ENCODE results near the gene DNAJC5G.
"Not testable (repeated sequence)": the region's sequence is repeated elsewhere in the genome, so short reads cannot be mapped to it uniquely, and the experiment has no call there.

The DNAJC5G gene

DNA sequence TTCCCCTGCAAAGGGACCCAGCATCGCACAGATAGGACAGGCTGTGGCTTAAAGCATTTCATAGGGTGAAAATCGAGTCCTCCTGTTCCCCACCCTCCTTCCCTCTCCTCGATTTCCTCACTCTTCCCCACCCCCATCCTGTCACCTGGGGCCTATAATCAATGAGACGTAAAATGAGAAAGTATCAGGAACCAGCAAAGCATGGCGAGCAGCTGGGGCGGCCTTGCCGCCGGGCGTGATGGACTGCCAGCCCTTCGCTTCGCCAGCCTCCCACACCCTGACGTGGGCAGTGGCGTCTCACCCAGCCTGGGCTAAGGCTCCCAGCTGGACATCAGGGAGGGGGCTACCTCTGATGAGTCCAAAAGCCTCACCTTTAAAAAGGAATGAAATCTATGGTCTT lies 23.5 kb upstream of the DNAJC5G start:
- DNase-seq (ENCODE audit: low read depth, low spot score) = no peak

DNA sequence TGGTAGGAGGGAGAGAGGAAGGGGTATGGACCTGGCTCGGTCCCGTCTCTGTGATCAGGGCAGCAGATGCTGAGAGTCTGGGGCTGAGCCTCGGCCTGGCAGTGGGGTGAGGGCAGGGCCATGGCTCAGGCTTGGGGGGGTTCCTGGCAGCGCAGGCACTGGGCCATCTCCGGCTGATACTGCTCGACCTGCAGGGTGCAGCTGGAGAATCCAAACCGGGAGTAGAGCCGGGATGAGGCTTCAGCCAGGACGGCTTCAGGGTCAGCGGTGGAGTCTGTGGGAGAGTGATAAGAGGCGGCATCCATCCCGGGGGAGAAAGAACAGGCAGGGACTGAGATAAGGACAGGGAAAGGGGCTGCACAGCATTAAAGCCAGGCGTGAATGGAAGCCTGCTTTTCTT lies 20.0 kb upstream of the DNAJC5G start:
- no peak for DNase-seq (ENCODE audit: low read depth, low spot score)

DNA sequence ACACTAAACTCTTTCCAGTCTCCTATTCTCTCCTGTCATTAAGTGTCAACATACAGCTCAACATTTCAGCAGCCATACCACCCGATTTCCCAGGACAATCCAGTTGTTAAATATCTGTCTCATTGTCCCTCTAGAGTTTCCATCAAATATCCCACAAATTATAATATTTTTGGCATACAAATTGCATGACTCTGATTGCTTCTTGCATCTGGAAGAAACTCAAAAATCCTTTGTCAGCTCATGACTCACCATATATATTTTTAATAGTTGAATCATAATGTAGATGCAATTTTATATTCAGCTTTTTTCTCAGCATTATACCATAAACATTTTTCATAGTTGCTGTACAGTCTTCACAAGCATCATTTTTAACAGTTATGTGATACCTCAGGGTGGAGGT lies 19.6 kb upstream of the DNAJC5G start:
- no peak for DNase-seq (ENCODE audit: low read depth, low spot score)

DNA sequence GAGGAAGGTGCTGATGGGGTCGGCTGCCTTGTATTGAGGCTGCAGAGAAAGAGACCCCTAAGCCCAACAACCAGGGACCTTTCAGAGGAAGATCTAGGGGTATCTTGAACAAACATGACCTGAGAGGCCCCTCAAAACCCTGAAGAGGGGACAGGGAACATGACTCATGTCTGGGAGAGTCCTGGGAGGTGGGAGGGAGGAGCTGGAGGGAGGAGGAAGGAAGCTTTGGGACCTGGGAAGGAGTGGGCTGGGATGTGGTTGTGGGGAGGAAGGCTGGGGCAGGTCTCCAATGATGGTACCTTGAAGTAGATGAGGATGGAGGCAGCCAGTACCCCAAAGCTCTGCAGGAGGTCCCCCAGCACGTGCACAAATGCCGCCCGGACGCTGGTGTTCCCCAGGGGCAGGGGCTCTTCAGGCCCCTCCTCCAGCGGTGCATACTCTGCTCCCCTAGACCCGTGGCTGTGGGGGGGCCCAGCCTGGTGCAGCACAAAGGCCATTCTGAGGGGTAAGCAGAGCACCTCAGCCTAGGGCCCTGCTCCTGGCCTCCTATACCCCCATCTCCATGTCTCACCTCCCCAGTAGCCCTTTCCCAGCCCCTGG lies 18.3 kb upstream of the DNAJC5G start:
- DNase-seq (ENCODE audit: low read depth, low spot score) = no peak

DNA sequence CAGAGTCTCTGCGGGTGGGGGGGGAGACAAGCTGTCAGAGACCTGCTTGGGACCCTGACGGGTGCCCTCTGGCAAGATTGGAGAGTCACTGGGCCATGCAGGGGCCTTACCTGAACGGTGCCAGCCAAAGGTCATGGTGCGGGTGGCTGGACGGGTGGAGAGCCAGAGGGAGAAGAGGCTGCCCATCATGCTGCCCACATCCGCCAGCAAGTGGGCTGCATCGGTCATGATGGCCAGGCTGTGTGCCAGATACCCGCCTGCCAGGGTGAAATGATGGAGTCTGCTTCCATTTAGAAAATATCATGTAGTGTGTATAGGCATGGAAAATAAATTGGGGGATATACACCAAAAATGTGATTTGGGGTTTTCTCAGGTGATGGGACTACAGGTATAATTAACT lies 17.2 kb upstream of the DNAJC5G start:
- DNase-seq (ENCODE audit: low read depth, low spot score) = no peak

DNA sequence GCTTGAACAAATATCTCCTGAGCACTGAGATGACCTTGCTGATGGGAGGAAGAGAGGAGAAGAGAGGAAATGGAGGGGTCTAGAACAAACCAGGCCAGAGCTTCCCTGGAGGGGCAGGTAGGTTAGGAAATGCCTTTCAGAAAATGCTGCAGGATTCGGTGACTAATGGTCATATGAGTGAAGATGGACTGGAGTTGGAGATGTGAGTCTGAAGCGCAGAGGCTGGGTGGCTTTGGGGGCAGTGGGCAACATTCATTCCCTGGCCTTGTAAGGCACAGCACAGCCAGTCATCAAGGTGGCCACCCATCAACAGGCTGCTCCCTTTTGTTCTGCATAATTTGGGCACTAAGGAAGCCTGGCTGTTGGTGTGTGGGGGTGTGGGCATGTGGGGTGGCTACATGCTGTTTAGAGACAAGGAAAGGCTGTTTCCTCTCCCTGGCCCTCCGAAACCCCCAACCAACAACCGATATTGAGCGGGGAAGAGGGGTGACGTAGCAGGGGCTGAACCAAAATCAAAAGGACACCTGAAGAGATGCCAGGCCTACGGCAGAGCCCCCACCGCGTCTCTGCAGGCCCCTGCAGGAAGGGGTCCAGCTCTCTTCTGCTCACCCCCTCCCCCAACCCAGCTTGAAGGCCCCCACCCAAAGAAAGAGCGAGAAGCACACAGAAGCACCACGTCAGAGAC lies 13.8 kb upstream of the DNAJC5G start:
- no peak for DNase-seq (ENCODE audit: low read depth, low spot score)

DNA sequence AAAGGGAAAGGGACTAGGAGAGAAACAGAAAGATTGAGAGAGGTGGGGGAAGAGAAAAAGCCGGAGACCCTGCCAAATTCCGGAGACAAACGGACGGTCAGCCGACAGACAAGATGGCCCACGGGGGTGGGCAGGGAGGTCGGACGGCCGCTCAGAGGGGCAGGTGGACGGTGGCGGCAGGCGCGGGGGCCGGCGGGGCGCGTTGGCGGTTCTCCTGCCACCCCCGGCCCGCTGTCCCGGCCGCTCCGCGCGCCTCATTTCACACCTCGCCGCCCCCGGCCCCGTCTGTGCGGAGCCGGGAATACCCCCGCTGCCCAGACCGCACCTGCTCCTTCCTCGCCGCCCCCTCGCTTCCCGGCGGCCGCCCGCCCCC lies 13.3 kb upstream of the DNAJC5G start:
- DNase-seq (ENCODE audit: low read depth, low spot score) = no peak

DNA sequence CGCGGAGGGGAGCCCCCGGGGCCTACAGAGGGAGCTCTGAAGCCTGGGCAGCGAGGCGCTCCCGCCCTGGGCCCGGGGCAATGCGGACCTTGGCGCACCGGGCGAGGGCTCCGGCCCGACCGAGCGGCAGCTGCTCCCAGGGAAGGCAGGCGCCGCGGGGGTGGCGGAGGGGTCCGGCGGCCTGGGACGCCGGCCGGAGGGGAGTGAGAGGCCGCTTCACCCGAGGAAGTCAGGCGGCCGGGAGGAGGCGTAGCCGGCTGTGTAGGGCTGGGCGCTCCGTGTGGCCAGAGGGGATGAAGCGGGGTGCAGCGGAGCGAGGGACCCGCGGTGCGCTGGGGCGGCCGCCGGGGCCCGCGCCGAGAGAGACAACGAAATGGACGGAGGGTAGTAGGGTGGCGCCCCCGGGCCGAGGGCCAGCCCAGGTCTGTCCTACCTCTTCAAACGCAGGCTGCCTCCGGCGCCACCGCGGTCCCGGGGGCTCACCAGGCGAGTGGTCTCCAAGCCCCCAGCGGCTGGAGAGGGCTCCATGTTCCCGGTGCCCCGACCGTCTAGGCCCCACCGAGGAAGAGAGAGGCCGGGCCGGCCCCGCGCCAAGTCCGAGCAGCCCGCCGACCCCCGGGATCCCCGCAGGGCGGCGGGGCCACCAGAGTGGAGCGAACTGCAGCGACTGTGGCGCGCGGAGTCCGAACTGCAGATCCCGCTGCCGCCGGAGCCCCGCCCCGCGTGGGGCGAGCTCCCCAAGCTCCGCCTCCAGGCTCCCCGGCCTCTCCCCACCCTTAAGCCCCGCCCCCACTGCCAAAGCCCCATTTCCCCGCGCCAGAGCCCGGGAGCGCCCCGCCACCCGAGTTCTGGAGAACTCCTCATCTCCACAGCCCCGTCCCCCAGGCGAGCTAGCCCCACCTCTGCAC lies 12.6 kb upstream of the DNAJC5G start, which contains the start of gene SLC30A3:
SLC30A3 (minus strand) TSS at position 669 of the 908 bp plus-strand sequence; CDS start at position 528, 141 bp downstream.
- no peak for DNase-seq (ENCODE audit: low read depth, low spot score)

DNA sequence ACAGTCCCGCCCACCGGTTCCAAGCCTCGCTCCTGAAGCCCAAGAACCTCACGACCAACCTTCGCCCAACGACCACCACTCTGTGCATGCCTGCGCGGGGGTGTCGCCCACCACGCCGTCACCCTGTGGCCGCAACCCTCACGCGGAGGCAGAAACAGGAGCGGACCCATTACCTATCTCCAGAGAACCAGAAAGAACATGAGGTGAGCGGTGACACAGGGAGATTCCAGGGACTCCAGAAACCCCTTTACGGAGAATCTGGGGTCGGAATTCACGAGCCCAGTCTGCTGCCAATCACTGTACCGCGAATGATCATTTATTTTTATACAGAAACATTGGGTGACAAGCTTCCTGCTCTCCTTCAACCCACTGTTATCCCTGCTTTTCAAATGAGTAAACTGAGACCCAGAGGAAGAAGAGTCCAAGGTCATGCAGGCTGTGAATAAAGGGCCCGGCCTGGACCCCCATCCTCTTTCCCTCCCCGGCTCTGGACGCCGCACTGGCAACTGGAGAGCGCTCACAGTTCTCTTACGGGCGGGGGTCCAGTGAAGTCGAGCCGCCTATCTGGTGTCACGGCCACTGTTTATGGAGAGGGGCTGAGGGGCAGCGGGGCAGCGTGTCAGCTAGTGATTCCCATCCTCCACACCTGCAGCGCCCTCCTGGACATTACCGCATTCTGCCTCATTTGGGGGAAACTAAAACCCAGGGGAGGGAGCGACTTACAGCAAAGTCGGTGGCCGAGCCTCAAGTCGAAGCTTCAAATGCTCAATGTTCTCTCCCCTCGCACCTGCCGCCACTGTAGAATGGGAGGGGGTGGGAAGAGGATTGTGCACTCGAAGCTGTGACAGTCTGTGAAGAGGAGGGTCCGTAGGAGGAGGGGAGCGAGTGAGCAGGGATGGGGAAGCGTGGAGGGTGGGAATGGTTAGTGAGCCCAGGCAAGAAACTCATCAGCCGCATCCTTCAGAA lies 11.7 kb upstream of the DNAJC5G start:
- no peak for DNase-seq (ENCODE audit: low read depth, low spot score)

DNA sequence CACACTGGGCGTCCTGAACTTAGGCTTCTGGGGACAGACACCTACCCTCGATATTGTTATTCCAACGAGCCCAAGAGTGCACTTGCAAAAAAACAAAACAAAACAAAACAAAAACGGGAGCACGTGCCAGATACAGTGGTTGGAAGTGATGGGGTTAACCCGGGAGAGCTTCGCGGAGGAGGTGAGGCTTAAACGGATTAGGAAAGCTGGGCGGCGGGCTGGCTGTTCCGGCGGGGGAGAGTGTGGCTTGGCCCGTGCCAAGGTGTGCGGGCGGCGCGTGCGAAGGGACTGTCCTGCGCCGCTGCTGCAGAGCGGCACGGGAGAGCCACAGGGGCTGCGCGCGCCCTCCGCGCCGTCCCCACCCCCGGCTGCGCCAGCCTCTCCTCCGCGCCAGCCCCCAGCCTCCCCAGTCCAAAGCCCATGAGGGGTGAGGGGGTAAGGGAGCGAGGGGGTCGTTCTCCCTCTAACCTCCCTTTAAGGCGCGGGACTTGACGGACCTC lies 10.9 kb upstream of the DNAJC5G start:
- no peak for DNase-seq (ENCODE audit: low read depth, low spot score)

DNA sequence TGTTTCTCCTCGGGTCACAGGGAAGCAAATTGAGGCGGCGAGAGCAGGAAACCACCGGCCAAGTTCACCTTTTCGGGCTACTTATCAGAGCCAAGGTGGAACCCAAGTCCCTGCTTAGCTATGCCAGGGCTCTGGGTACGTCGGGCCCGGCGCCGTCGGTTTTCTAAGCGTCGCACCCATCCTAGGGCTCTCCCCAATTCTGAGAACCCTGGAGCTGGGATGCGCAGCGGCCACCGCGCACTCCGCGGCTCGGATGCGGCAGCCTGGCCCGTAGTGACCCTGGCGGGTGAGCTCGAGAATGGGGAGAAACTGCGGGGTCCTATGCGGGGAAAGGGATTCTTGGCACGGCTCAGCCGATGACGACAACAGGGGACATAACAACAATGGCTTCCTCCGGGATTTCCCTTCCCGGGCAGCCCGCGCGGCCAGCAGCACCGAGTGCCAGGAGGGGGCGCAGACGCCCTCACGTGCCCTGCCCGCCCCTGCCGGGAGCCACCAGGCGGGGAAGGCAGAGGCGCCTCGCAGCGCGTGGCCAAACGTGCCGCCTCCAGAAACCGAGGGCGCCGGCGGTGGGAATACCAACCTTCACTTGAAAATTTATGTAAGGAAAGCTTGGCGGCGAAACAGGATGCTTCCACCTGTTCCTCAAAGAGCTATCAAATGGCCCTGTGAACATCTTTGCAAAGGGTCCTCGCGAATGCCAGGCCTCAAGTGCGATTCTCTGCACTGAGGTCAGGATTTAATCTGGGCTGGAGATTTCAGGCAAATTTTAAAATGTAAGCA lies 10.3 kb upstream of the DNAJC5G start:
- no peak for DNase-seq (ENCODE audit: low read depth, low spot score)

DNA sequence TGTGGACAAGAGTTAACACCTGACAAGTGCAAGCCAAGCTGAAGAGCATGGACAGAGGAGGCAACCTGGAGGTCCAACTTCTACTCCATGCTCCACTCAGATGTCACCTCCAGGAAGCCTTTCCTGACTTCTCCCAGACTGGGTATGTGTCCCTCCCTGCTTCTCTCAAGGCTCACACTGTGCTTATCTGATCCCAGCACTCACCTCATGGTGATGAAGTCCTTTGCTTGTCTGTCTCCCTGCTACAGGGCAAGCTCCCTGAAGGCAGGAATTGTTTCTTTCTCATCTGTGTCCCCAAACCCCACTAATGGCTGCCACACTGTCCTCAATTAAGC lies 9.7 kb upstream of the DNAJC5G start:
- DNase-seq (ENCODE audit: low read depth, low spot score) = no peak

DNA sequence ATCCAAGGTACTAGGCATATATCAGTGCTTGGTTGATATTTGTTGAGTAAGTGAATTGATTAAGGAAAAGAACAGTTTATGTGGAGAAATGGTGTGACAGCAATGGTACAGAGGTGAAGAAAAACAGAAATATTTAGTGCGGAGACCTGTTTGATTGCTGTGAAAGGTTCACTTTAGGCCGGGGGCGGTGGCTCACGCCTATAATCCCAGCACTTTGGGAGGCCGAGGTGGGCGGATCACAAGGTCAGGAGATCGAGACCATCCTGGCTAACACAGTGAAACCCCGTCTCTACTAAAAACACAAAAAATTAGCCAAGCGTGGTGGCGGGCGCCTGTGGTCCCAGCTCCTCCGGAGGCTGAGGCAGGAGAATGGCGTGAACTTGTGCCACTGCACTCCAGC lies 6.9 kb upstream of the DNAJC5G start:
- DNase-seq (ENCODE audit: low read depth, low spot score) = not testable (repeated sequence)

DNA sequence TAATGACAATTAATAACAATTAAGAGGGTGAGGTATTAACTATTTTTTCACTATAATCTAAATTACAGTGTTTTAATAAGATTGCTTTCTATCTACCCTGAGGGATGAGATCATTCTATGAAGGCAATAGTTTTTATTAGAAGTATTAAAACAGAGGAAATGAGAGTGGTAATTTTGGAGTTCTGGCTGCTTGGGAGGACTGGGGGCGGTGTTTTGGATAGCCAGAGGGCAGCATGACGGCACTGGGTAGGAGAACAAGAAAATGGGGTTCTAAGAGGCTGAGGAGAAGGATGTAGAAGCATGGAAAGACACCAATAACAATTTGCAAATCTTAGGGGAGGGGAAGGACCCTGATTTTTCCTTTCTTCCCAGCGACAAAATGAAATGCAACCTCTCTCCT lies 5.1 kb upstream of the DNAJC5G start:
- DNase-seq (ENCODE audit: low read depth, low spot score) = no peak

DNA sequence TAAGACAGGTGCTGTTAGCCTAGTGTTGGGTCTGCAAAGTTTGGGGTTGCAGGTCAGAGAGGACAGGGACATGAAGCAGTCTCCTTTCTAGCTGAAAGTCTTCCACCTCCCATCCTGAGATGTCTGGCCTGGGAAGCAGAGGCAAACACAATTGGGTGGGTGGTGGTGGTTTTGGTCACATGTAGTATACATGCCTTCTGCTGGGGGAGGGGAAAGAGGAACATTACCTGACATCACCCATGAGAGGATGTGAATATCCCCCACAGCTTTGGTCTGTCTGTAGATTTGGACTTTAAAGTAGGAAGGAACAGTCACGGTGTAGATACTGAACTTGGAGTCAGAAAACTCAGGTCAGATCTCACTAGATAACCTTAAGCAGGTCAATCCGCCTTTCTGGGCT lies 4.6 kb upstream of the DNAJC5G start:
- DNase-seq (ENCODE audit: low read depth, low spot score) = no peak

DNA sequence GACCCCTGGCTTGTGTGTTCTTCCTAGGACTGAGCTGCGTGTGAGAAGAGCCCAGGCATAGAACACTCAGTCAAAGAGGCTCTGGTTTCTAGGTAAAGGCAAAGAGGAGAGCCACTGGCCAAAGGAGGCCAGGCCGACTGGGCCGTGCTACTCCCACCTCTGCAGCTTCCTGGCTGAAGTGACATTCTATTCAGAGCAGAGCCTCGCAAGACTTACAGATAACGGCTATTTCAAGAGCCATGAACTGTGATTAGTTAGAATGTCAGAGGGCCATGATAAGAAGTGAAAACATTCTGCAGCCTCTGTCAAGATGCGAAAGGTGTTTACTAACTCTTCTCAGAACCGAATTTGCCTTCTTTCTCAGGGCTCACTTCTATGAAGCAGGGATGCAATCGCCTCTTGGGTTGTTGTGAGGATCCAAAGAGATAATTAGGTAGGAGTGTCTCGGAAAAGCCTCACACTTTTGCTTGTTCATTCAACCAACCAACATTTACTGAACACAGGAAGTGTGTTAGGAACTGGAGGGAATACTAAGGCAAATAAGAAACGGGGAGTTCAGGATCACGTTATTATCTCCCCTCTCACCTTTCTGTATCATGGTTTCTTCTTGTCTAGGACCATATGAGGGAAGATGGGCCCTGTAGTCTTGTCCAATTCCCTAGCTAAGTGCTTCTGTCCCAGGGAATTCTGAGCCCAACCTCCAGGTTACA lies 3.4 kb upstream of the DNAJC5G start:
- DNase-seq (ENCODE audit: low read depth, low spot score) = no peak

DNA sequence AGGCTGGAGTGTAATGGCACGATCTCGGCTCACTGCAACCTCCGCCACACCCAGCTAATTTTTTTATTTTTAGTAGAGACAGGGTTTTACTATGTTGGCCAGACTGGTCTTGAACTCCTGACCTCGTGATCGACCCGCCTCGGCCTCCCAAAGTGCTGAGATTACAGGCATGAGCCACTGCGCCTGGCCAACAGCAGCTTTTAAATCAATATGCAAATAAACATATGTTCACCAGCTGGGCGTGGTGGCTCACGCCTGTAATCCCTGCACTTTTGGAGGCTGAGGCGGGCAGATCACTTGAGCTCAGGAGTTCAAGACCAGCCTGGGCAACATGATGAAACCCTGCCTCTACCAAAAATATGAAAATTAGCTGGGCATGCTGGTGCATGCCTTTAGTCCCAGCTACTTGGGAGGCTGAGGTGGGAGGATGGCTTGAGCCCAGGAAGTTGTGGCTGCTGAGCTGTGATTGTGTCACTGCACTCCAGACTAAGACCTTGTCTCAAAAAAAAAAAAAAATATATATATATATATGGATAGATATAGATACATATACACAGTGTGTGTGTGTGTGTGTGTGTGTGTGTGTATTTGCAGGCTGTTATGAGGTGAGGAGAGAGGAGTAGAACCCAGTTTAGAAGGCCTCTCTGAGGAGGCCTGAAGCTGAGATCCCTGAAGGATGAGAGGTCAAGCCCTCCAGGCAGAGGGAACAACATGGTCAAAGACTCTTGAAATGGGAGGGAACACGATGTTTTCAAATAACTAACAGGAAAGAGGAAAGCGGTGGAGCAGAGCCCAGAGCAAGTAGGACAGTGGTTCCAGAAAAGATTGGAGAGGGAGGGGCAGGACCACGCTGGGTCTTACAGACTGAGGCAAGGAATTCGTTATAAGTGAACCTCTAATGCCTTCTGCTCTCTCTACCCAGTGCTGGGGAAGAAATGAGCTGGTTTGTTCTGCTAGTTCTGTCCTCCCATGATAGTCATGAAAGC lies 2.4 kb upstream of the DNAJC5G start:
- not testable (repeated sequence) for DNase-seq (ENCODE audit: low read depth, low spot score)

DNA sequence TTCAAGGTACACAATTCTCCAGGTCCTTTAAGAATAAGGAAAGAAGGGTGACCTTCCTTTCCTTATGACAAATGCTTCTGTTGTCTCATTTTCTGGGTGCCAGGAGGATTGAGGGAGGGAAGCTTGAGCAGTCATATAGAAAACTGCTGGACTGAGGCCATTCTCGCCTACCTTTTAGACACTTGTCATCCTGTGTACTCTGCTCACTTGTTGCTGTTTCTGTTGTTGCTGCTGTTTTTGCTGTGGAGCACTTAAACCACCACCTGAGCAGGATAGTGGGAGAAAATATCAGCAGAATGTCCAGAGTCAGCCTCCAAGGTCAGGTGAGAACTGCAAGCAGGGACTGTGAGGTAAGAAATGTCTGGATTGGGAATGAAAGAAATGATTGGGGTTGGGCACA lies 2.8 kb downstream of the DNAJC5G start:
- no peak for DNase-seq (ENCODE audit: low read depth, low spot score)

DNA sequence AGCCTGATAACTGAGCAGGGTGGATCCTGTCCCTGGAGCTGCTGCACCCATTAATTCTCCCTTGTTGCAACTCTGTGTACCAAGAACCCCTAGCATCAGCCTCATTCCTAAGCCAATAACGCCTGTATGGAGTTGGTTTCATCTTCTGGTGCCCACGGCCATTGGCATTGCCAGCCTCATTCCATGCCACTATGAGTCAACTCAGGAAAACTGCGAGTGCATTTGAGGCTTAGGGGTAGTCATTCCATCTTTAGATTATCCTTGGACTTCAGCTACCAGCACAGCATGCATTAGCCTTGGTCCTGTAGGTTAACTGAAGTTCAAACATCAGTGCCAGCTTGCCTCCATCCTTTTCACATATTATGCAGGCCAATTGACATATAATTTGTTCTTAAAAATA lies 5.6 kb downstream of the DNAJC5G start:
- DNase-seq (ENCODE audit: low read depth, low spot score) = no peak
